ENCODE measurements around the gene POLRMT.

The POLRMT gene

DNA sequence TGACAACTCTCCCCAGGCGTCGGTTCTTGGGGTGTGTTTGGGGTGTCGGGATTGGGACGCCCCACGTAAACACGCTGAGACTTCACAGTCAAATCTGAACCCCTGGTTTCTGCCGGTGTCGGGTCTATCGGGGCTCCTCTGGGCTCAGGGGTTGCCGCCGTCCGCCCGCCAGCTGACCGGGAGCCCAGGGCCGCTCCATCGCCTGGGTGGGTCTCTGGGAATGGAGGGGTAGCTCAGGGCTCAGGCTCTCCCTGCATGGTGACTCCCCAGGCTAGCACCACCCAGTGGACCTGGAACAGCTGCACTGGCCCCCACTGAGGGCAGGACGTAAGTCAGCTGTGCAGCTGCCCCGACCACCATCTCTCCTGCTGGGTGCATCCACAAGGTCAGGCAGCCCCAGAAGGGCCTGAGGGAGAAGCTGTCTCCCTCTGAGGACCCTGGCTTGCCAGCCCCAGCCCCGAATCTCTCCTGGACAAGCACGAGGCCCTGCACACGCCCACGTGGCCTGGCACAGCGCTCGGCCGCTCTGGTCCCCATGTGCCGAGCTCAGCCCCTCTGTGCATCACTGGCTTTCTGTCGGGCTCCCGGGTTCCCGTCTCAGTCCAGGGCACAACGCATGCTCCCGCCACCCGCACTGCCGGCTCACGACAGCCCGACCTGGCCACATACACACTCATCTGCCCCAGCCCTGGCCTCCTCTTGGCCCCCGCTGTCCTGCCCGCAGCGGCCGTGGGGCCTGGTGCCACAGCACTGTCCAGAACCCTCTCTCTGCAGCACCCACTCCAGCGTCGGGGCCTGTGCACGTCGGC lies 23.6 kb upstream of the POLRMT start:
- DNase-seq (ENCODE audit: low read depth) = no peak
- H3K4me3 ChIP-seq (ENCODE audit: low read depth, low read length) = no peak overlapping the region
- in situ Hi-C loops (cut with HindIII; ENCODE audit: low sequenced_read_pairs) = no loop called here
- no peak for TF ChIP-seq CTCF (IDR thresholded peaks at IDR 0.05; ENCODE audit: low read depth, low read length, missing control alignments)

DNA sequence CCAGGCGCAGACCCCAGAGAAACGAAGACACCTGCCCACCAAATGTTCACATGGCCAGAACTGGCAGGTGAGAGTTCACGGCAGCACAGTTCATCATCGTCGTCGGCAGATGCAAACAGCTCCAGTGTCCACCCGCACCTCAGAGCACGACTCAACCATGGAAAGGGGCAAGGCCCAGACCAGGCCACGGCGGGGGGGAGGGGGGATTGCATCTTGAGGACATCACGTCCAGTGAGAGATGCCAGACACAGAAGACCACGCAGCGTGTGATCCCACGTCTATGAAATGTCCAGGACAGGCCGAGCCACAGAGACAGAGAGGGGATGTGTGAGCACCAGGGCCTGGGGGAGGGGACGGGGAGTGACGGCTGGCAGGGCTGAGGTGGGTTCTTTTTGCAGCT lies 22.4 kb upstream of the POLRMT start:
- no peak for TF ChIP-seq CTCF (IDR thresholded peaks at IDR 0.05; ENCODE audit: low read depth, low read length, missing control alignments)
- in situ Hi-C loops (cut with HindIII; ENCODE audit: low sequenced_read_pairs) = no loop called here
- no peak overlapping the region for H3K4me3 ChIP-seq (ENCODE audit: low read depth, low read length)
- DNase-seq (ENCODE audit: low read depth) = no peak

GRCh38 chr19:653425-653824 lies 20.1 kb upstream of the POLRMT start:
- no peak for TF ChIP-seq CTCF (IDR thresholded peaks at IDR 0.05; ENCODE audit: low read depth, low read length, missing control alignments)
- no peak overlapping the region for H3K4me3 ChIP-seq (ENCODE audit: low read depth, low read length)
- no peak for DNase-seq (ENCODE audit: low read depth)
- in situ Hi-C loops (cut with HindIII; ENCODE audit: low sequenced_read_pairs) = no loop called here

- H3K4me3 ChIP-seq (ENCODE audit: low read depth, low read length) = no peak overlapping the region
- in situ Hi-C loops (cut with HindIII; ENCODE audit: low sequenced_read_pairs) = no loop called here
- no peak for TF ChIP-seq CTCF (IDR thresholded peaks at IDR 0.05; ENCODE audit: low read depth, low read length, missing control alignments)
- no peak for DNase-seq (ENCODE audit: low read depth)
Measured at GRCh38 chr19:652467-653389, 19.4 kb upstream of the POLRMT start.

DNA sequence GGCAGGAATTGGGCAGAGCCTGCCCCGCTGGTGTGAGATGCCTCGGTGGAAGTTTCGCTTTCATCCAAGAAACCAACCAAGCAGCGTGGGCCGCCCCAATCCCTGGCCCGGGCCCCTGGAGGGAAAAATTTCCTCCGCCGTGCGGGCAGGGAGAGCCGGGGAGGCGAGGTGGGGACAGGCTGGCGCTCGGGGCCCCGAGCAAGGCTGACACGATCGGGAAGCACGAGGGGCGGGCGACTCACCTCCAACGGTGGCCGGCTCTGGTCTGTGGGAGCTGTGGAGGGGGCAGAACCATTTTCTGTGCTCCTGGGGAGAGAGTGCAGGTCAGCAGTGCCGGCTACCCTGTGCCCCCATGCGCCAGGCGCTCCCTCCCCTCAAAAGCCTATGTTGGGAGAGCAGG lies 18.7 kb upstream of the POLRMT start:
- in situ Hi-C loops (cut with HindIII; ENCODE audit: low sequenced_read_pairs) = no loop called here
- no peak overlapping the region for H3K4me3 ChIP-seq (ENCODE audit: low read depth, low read length)
- TF ChIP-seq CTCF (IDR thresholded peaks at IDR 0.05; ENCODE audit: low read depth, low read length, missing control alignments) = no peak
- no peak for DNase-seq (ENCODE audit: low read depth)

GRCh38 chr19:651114-651818 lies 17.9 kb upstream of the POLRMT start:
- no peak for DNase-seq (ENCODE audit: low read depth)
- H3K4me3 ChIP-seq (ENCODE audit: low read depth, low read length) = no peak overlapping the region
- in situ Hi-C loops (cut with HindIII; ENCODE audit: low sequenced_read_pairs) = no loop called here
- no peak for TF ChIP-seq CTCF (IDR thresholded peaks at IDR 0.05; ENCODE audit: low read depth, low read length, missing control alignments)

Measured in astrocyte of the cerebellum (primary cell).